Inflammatory macrophage (primary cell): ENCODE data around the gene EBLN2.
"Not testable (repeated sequence)": the region's sequence is repeated elsewhere in the genome, so short reads cannot be mapped to it uniquely, and the experiment has no call there.

Source experiments
- DNase-seq, 2 donors: peaks; one replicate each; pipeline ENCODE4 v3.0.0-alpha.2; 2020 to 2022

The EBLN2 gene

DNA sequence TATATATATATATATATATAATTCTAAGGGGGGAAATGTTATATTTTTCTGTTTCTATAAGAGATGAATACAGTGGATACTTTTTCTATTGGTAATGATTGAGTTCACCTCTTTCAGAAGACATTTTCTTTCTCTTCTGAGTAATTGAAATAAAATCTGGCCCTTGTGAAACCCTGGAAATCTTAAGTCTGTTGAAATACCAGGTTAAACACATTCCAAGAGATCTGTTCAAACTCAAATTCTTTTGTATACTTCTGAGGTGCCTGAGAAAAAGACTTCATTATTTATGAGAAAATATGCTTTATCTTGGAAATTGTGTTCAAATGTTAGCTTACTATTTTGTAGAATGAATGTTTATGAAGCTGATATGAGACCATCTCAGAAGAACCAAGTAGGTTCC lies 4.8 kb downstream of the EBLN2 start:
- not testable (repeated sequence) for DNase-seq

DNA sequence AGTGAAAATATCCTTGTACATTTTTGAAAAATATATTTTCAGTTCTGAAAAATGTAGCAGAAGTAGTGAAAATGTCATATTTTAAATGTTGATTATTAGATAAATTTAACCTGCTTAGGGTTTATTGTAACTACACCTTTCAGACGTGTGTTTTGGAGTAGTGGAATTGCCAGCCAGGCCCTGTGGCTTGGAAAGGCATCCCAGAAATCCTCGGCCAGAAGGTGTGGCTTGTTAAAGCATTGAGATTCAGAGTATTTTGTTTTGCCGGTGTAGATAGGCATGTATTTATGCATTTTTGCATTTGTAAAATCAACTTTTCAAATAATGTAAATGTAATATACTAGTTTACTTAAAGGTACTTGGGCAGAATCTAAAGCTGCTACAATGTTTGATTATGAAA lies 7.0 kb downstream of the EBLN2 start:
- no peak for DNase-seq

DNA sequence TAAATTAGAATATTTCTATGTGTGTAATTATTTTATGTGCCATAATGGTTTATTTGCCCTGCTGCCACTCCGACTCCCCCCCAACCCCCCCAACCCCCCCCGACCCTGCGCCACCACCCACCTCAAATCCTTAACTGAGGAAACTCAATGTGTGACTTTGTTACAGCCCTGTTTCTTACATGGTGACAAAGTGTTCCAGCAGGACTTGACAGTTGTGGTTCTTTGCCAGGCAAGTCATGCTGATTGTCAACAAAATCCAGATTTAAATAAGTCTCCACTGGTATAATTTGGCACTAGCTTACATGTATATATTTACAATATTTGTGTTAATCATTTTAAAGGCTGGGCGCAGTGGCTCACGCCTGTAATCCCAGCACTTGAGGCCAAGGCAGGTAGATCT lies 7.7 kb downstream of the EBLN2 start:
- DNase-seq = no peak

DNA sequence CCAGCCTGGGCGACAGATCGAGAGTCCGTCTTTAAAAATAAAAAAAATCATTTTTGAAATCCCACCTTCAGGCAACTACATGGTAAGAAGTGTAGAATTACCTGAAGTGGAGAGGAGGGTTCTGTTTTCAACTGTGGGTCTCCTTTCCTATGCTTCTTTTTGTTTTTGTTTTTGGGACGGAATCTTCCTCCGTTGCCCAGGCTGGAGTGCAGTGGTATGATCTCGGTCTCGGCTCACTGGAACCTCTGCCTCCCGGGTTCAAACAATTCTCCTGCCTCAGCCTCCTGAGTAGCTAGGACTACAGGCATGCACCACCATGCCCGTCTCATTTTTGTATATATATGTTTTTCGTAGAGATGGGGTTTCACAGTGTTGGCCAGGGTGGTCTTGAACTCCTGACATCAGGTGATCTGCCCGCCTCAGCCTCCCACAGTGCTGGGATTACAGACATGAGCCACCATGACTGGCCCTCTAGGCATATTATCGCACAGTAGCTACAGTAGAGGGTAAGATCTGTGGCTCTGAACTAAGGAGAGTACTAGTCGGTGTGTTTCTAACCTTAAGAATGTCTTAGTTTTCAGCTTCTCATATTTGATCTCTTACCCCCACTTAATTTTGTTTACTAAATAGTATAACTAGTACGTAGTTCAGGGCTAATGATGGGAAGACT lies 8.5 kb downstream of the EBLN2 start:
- no peak for DNase-seq

DNA sequence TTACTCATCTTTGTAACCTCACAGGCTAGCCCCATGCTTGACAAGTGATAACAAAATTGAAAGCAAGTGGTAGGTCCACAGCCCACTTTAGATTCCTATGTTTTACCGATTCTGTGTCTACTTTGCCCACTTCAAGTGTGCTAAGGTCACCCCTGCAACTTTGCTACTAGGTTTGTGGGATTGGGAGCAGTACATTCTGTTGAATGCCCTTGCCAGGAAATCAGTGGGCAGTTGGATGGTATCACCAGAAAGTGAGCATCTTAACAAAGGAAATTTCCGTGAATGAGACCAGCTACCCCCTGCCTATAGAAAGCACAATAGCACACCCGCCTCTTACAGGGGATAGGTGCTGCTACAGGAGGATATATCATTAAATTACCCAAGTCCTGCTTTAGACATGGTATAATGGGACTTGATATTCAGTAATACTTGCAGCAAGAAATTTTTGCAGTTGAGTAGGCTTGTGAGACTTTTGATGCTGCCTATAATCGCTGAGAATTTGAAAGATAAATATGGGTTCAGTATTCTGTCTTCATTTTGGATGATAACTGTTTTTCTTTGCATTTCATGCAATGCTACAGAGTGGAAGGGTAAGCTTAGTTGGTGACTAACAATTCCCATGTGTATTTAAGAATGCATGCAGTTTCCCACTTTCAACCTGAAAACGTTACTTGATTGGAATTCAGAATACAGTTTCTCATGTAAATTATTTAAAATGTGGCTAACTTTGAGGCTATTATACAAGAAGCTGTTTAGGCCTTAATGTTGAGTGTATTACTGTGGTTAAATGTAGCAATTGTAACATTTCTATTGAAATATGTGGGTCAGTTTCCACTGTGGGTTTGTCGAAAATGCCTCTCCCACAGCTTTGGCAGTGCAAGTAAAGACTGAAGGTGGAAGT lies 9.5 kb downstream of the EBLN2 start:
- no peak for DNase-seq

DNA sequence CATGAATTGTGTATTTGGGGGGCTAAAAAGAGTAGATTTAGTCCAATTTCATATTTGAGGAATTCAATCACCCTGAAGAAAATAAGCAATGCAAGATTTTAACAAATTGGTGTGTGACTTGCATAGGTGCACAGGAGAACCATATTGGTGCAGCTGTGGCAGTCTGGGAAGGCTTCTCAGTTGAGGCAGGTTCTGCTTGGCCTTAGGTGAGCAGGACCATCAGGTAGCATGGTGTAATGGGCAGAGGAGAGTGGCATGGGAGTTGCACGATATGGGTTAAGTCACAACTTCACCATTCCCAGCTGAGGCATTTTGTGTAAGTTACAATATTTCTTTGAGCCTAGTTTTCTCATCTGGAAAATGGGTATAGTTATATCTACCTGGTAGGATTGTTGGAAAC lies 10.5 kb downstream of the EBLN2 start:
- no peak for DNase-seq

DNA sequence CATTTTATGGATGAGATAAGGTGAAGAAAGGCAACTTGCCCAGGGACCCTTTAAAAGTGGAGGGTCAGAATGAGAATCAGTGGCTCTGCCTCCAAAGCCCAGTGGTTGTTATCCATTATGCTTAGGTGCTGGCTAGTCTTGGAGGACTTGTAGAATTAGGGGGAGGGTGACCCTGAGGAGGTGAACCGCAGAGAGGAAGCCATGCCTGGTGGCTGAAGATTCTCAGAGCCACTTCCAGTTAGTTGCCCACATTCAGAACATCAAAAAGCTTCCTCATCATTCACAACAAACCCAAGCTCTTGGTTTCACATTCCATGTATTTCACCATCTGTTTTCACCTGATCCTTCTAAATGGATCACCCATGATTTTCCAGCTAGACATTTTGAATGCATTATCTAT lies 11.2 kb downstream of the EBLN2 start:
- peak in 1 of 2 donors; percentile 3 for DNase-seq

DNA sequence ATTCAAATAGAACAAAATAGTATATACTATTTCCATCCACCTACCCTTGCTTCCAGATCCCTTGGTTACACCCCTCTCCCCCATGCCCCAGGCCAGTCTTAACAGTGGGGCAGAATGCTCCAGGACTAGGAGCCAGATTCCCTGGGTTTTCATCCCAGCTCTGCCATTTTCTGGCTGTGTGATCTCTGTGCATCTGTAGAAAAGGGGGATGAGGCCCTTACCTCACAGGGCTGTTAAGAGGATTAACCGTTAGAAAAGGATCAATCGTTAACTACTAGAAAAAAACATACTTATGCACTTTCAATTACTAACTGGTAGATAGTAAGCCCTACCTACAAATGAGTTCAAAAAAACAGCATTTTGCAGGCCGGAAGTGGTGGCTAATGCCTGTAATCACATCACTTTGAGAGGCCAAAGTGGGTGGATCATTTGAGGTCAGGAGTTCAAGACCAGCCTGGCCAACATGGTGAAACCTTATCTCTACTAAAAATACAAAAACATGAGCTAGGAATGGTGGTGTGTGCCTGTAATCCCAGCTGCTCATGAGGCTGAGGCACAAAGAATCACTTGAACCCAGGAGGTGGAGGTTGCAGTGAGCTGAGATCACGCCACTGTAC lies 11.7 kb downstream of the EBLN2 start:
- no peak for DNase-seq

DNA sequence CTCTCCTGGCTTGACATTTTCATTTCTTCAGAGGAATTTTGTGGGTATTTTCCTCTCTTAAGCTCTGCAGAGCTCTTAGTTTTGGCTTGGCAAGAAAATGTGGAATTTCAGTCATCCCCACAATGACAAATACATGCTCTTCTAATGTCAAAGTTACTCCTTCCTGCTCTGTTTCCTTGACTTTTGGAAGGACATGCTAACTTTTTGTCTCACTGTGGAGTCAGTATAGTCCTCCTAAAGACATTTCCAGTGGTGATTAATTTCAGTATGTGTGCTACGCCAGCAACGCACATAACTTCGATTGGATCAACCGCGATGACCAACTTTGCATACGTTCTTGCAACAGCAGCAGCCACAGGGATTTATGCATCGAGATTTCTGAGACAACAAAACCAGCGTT lies 13.3 kb downstream of the EBLN2 start:
- DNase-seq = no peak

DNA sequence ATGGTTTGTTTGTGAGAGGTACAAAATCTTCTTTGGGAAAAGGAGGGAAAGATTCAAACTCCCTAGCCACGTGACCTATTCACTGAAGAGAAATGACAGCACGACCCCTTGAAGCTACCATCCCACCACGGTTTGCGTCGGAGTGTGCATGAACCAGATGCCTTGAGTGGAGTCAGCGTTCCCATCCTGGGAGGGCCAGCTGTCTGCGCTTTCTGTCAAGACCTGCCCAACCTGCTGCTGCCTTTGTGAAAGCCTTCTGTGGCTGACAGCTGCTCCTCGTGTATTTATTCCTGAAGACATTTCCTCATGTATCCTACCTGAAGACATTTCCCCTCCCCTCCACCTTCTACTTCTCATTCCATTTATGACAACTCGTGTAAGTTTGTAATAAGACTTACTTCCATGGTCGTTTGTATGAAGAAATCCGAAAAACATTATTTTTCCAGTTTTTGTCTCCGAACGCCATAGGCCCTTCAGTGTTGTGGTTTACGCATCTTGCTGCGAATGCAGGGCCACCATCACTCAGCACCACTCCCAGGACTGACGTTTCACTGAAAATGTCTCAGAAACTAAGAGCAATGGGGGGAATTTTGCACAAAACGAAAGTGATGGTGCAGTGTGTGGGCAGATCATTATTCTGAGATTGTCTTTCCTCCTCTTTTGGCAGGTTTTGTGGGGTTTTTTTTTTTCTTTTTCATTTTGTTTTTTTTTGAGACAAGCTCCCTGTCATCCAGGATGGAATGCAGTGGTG lies 18.9 kb downstream of the EBLN2 start:
- DNase-seq = no peak

DNA sequence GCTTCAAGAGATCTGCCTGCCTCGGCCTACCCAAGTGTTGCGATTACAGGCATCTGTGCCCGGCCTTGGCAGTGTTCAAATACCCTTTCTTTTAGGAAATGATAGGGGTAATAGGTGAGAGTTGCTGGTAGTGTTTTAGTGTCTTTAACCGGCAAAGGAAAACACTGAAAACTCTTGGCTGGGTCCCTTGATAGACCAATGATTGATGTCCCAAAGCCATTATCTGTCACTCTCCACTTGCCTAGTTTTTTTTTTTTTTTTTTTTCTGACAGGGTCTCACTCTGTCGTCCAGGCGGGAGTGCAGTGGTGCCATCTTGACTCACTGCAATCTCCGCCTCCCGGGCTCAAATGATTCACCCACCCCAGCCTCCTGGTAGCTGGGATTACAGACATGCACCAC lies 19.7 kb downstream of the EBLN2 start:
- no peak for DNase-seq

DNA sequence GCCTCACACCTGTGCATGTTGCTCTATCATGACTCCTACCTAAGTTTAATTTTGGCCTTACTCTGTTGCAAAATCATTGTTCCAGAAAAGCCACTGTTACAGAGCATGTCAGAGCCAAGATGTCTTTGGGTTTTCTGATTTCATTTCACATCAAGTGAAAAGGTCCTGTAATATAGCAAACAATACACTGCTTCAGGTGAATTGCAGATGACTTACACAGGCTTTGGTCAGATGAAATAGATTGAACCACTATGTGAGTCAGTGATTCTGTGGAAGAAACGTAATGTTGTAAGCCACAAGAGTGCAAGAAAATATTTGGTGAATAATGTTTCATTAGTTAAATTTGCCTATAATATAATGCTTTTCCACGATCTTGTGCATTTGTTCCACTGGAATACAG lies 22.7 kb downstream of the EBLN2 start:
- DNase-seq = no peak

DNA sequence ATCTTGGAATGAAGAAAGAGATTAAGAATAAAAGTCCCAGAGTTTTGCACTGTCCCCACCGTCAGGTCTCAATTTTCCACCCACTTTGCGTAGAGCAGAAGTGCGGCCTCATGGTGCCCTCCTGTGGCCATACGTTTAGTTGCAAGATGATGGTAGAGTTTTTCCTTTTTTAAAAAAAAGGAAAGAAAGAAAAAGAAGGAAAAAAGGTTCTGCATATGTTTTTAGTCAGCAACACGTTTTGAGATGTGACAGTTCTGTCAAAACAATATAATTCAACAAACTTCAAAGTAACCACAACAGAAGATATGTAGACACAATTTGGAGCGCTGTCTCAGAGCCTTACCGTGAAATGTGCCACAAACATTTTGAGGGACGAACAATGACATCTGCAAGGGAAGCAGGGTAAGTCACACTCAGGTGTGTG lies 24.6 kb downstream of the EBLN2 start:
- peak; percentile 25 to 44 for DNase-seq

DNA sequence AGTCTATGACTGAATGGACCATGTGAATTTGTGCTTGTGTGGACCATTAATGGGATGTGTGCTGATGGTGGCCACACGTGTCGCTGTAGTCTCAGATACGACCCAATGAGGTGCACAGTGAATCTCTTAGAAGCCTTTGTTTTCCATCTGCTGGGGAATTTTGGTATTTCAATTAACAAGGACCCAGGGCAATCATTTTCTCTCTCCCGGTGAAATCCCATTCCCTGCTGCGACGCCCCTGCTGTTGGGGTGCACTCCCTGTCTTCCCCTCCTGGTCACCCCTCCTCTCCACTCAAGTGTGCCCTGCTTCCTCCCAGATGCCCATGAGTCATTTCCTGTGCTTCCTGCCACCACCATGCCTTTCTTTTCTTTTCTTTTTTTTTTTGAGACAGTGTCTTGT lies 32.7 kb downstream of the EBLN2 start:
- peak; percentile 21 to 38 for DNase-seq

DNA sequence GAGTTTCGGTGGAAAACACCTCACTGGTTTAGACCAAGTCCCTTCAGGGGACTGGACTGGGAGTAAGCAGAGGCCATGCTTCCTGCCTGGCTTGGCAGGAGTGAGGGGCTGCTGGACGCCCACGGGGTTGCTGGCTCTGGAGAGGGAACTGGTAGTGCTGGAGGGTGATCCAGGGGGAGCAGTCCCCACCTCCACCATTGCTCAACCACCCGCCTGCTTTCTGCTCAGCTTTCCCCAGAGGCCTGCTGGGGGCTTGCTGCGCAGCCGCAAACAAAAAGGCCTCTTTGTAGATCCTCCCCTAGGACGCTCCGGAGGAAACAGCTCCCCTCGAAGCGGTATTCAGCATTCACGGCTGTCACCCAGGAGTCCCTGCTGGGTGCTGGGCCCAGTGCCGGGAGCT lies 33.5 kb downstream of the EBLN2 start:
- peak in 1 of 2 donors; percentile 13 for DNase-seq

DNA sequence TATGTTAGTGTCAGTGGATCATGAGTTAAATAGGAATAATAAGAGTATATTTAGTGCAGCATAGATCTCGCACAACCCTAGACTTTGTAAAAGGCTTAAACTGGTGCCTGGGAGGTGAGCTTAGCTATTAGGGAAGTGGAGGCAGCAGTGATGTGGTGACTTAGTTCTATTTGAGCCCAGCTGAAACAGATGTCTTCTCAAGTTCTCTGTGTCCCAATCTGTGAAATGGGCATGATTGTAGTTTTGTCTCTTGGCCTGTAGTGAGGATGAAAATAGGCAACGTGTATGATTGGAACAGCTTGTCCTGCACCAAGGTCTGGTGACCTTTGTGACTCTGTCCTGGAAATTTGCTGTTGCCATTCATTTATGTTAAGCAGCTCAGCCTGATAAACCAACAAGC lies 34.7 kb downstream of the EBLN2 start:
- DNase-seq = no peak

DNA sequence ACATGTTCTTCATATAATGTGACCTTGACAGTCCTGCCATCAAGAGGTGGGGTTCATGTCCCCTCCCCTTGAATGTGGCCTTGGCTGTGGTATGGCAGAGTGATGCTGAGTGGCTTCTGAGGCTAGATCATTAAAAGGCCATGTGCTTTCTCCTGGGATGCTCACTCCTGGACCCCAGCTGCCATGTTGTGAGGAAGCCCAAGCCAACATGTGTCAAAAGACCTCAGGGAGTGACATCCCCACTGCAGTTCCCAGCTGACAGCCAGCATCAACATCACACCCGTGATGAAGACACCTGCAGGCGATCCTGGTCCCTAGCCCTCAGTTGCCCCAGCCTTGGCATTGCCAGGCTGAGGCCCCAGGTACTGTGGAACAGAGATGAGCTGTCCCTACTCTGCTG lies 36.6 kb downstream of the EBLN2 start:
- no peak for DNase-seq

DNA sequence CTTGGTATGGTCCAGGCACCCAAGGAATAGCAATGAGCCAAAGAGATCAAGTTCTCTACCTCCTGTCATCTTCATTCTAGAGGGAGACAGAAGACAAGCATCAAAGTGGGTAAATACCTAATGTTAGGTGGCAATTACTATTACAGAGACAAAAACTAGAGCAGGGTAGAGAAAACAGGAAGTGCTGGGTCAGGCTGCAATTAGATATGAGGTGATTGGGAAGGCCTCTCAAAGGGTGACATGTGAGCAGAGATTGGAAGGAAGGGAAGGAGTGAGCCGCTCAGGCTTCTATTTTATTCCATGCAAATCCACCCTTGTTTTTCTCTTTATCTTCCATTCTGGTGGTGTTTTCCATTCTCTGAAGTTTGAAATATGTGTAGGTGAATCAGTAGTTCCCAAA lies 37.4 kb downstream of the EBLN2 start:
- peak in 1 of 2 donors; percentile 14 for DNase-seq

DNA sequence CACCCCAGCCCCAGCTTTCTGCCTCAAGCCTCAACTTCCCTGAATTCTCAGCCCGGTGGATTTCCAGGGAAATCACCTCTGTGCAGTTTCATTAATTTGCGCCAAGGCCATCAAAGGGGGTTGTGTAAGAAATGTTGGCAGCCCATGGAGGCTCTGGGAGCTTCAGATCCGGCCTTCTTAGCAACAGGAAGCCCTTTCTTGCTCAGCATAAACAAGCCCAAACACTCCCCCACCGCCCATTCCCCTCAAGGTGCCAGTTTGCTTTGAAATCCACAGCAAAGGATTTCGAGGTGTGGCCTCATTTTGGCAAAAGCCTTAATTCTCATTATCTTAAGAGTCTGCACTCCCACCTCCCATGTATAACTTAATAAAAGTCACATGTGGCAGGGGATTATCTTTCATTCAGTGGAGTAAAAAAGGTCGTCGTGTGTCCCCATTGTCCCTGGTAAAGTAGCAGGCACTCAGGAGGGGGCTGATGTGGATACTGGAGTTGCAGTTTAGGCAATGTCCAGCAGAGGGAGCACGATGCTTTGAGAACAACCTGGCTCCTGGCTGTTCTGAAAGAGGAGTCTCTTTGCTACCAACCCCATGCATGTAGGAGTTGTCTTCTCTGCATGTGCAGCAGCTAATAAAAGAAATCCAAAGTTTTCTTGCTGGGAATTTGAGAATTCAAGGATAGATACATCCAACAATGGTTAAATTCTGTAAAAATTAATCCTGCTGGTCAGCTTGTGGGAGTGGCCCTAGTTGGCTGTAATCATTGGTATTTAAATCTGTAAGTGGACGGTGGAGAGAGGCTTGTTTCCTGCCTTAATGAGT lies 39.5 kb downstream of the EBLN2 start:
- peak; percentile 82 for DNase-seq

DNA sequence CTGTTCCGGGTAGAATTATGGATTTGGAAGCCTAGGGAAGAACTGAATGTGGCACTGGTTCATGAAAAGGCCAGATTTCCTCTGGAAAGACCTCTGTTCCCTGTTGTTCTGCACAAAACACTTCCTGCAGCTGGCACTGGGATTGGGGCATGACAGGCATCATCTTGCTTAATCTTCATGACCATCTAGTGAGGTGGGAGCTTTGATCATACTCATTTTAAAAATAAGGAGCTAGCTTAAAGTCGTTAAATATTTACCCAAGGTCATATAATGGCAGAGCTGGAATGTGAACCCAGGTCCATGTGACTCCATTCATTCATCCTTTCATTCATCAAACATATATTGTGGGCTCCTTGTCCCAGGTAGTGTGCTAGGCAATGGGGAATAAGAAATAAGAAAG lies 40.4 kb downstream of the EBLN2 start:
- no peak for DNase-seq

DNA sequence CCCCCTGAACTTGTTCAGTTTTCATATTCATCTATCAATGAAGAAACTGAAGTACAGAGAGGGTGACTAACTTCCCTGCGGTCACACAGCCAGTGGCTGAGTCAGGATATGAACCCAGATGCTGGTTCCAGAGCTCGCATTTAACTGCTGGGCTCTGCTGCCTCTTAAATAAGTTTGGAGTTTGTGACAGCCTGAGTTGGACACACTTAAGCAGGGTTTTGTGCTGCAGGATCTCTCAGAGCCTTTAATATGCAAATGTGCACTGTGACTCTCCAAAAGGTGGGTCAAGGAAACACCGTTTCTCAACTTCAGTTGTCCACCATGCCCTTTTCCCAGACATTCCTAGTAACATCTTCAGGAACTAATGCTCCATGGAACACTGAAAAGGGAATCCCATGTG lies 45.8 kb downstream of the EBLN2 start:
- no peak for DNase-seq

DNA sequence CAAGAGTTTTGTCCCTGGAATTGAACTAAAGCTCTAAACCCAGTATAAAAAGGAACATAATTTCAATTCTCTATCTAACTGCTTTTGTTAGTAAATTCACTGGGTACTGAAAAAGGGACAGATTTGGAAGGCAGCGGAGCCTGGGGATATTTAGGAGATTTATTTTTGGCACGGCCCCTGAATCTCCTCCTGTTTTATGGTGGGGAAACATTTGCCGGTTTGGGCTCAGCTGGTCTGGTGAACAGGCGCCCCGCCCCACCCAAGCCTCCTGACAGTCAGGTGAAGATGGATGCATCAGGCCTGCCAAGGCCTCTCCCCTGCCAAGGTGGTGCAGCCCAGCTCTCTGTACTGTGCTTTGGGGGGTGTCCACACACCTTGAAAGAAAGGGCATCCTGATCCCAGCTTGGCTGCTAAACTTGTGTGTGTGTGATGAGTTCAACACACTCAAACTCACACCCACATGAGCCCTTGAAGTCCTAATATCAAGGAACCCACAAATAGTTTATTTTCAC lies 46.3 kb downstream of the EBLN2 start:
- no peak for DNase-seq
